Cardiac septum (tissue), 1 donor: ENCODE data around the gene ZNF670. TPM values are rescaled to one million over a fixed set of nuclear protein-coding genes. Genes with fewer than 3 reads are reported as not detected.
"Not testable (repeated sequence)": the region's sequence is repeated elsewhere in the genome, so short reads cannot be mapped to it uniquely, and the experiment has no call there.

Experiments used
- DNase-seq: peaks from one replicate; pipeline ENCODE4 v3.0.0-alpha.2; 2020; ENCODE audit warnings: low spot score
- intact Hi-C: fragments of 100-400 bp; cut with DNase I; formaldehyde crosslinking; loops from one replicate; pipeline ENCODE4 v1.14.0; 2022
- total RNA-seq: library from RNA; stranded (reverse); fragmentation: NEBNext Ultra II Directional; extraction: Animal tissue kit (Norgen Biotek cat#: 25700); gene quantifications from one replicate; pipeline ENCODE4 v1.2.1, GENCODE V29; 2021
- donor health status: DM: no; HTN: no; CAD: no.

Gene ZNF670
- total RNA-seq, 1 donor from 2014 or later: 0.75 TPM

DNA sequence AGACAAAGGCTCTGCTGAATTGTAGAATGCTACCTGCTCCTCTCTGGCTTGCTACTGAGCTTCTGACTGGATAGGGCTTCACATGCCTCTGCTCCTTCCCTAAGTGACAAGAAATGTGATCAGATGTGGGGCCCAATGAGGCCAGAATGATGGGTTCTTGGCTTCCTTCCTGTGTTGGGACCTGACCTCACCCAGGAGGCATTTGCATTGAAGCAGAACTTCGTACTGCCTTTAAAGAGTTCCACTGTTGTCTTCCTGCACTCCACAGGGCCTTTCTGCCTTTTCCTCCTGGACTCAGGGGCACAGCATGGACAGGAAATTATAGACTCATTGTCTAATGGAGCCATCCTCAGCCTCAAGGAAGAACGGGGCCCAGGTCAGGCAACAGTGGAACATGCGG is 14.3 kb downstream of the ZNF670 start:
- intact Hi-C loops: no loop called here
- no peak for DNase-seq

DNA sequence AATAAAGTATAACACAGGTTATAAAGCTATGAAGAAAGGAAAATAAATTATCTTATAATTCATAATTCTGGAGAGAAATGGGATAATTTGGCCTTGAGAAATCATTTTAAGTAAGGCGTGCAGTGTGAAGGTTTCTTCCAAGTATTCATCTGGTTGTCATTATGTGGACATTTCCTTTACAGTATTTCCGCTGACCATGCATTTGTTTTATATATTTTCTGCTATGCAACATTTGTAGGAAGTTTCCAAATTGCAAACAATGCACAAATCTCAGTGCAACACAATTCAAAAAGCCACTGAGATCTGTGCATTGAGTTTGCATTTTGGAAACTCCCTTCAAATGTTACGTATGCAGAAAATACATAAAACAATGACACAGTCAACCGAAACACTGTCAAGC is 17.8 kb downstream of the ZNF670 start:
- DNase-seq: no peak
- intact Hi-C loops: no loop called here

DNA sequence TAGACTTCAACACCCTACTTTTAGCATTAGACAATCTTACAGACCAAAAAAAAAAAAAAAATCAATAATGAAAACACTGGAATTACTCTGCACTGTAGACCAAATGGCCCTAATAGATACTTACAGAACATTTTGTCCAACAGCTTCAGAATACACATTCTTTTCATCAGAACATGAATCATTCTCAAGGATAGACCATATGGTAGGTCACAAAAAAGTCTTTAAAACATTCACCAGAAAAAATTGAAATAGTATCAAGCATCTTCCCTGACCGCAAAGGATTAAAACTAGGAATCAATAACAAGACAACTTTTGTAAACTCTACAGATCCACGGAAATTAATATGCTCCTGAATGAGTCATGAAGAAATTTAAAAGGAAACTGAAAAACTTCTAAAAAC is 22.5 kb downstream of the ZNF670 start:
- DNase-seq: no peak
- intact Hi-C loops: no loop called here

- intact Hi-C loops: no loop called here
- DNase-seq: no peak
These were observed 23.6 kb downstream of the ZNF670 start for GRCh38 chr1:247054992-247055415.

- no peak for DNase-seq
- intact Hi-C loops: loop anchor here (5.0 kb wide), 1 partner anchor 325 kb away; no protein-coding TSS in a partner anchor
These were observed 30.9 kb downstream of the ZNF670 start for GRCh38 chr1:247047702-247048101.

GRCh38 chr1:247047260-247047659 is 31.4 kb downstream of the ZNF670 start:
- intact Hi-C loops: loop anchor here (5.0 kb wide), 1 partner anchor 325 kb away; no protein-coding TSS in a partner anchor
- no peak for DNase-seq

DNA sequence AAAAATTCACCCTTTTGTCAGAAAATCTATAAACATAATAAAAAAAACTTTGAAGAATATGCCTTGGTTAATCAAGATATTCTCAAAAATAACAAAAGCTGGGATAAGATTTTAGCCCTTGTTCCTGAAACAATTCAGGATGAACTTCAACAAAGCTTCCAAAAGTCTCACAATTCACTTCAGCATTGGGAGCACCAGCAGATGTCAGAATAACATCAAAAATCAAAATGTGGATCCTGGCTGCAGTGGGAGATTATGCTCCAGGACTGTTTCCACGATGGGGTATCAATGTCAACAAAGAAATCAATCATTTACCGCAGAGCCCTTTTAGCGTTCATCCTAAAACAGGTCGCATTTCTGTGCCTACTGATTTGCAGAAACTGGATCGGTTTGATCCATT is 35.2 kb downstream of the ZNF670 start:
- DNase-seq: no peak
- intact Hi-C loops: no loop called here

GRCh38 chr1:247037511-247038320 is 40.9 kb downstream of the ZNF670 start:
- intact Hi-C loops: no loop called here
- no peak for DNase-seq

DNA sequence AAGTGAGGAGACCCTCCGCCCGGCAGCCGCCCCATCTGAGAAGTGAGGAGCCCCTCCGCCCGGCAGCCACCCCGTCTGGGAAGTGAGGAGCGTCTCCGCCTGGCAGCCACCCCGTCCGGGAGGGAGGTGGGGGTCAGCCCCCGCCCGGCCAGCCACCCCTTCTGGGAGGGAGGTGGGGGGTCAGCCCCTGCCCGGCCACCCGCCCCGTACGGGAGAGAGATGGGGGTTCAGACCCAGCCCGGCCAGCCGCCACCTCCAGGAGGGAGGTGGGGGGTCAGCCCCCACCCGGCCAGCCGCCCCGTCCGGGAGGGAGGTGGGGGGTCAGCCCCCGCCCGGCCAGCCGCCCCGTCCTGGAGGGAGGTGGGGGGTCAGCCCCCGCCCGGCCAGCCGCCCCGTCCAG is 46.3 kb downstream of the ZNF670 start:
- intact Hi-C loops, DNase-seq: not testable (repeated sequence)

Other genes starting within 250 kb of the ZNF670 start
- 15.3 TPM for gene AHCTF1, start 146.9 kb downstream of the ZNF670 start, total RNA-seq
- not detected for gene ZNF695, start 70.8 kb downstream of the ZNF670 start, total RNA-seq
- 3.1 TPM for gene ZNF669, start 25.5 kb upstream of the ZNF670 start, total RNA-seq
- gene ZNF124, start 93.2 kb upstream of the ZNF670 start, total RNA-seq: 14.9 TPM
- gene VN1R5, start 177.3 kb upstream of the ZNF670 start, total RNA-seq: not detected